ENCODE results near the gene NOC4L. TPM values are rescaled to one million over a fixed set of nuclear protein-coding genes. Genes with fewer than 3 reads are reported as not detected.

NOC4L gene
- total and polyA plus RNA-seq, 2 of the 4 experiments (the other 2 are of a cell fraction): 5.2 to 13.4 TPM

DNA sequence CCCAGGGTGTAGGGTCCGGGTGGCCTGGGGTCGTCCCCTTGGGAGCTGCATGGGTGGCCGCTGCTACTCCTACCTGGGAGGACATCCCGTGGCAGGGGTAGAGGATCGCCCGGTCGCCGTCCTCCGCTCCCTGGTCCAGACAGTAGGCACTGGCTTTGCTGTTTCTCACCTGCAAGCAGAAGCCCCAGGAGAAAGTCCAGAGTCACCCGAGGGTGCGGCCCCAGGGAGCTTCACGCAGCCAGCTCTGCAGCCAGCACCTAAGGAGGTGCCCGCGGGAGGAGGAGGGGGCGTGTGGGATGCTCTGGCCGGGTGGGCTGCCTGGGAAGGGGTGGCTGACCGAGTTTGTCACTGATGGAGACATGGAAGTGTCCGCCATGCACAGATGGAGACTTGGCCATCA, 54.8 kb downstream of the NOC4L start:
- no peaks in the 10 kb centered on the region for H3K9me1 ChIP-seq (ENCODE audit: insufficient read depth, low read length)
- peaks cover 3% of the 10 kb centered on the region for H3K9me3 ChIP-seq (ENCODE audit: control insufficient read depth, insufficient read depth, low read length)
- POLR2A ChIA-PET (ENCODE audit: unreplicated experiment): no interaction called here
- H3K4me3 ChIP-seq (ENCODE audit: insufficient read depth, low read depth, low read length): no peak overlapping the region
- TF ChIP-seq BHLHE40 (IDR thresholded peaks at IDR 0.05; ENCODE audit: low read depth, low read length) (no peak), CHD1 (IDR thresholded peaks at IDR 0.05; ENCODE audit: low read depth, low read length) (no peak), NFE2L2 (IDR thresholded peaks at IDR 0.05; ENCODE audit: low read depth, low read length) (no peak), RFX5 (IDR thresholded peaks at IDR 0.05; ENCODE audit: low read depth, low read length) (no peak), RCOR1 (IDR thresholded peaks at IDR 0.05; ENCODE audit: insufficient replicate concordance, low read length) (no peak), FOS (IDR thresholded peaks at IDR 0.05; ENCODE audit: low read depth, low read length) (no peak), MAZ (IDR thresholded peaks at IDR 0.05; ENCODE audit: borderline replicate concordance, low read depth, low read length) (no peak), MAFK (IDR thresholded peaks at IDR 0.05; ENCODE audit: low read depth, low read length) (no peak), MXI1 (IDR thresholded peaks at IDR 0.05; ENCODE audit: borderline replicate concordance, low read depth, low read length) (no peak), RAD21 (IDR thresholded peaks at IDR 0.05; ENCODE audit: low read length) (no peak), CEBPB (IDR thresholded peaks at IDR 0.05; ENCODE audit: low read depth, low read length) (no peak), SMC3 (IDR thresholded peaks at IDR 0.05; ENCODE audit: low read depth, low read length) (no peak)
- TF ChIP-seq, protein P1, sequence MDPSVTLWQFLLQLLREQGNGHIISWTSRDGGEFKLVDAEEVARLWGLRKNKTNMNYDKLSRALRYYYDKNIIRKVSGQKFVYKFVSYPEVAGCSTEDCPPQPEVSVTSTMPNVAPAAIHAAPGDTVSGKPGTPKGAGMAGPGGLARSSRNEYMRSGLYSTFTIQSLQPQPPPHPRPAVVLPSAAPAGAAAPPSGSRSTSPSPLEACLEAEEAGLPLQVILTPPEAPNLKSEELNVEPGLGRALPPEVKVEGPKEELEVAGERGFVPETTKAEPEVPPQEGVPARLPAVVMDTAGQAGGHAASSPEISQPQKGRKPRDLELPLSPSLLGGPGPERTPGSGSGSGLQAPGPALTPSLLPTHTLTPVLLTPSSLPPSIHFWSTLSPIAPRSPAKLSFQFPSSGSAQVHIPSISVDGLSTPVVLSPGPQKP (IDR thresholded peaks at IDR 0.05; ENCODE audit: borderline replicate concordance, low read depth, low read length): no peak
- TF ChIP-seq, protein P2, sequence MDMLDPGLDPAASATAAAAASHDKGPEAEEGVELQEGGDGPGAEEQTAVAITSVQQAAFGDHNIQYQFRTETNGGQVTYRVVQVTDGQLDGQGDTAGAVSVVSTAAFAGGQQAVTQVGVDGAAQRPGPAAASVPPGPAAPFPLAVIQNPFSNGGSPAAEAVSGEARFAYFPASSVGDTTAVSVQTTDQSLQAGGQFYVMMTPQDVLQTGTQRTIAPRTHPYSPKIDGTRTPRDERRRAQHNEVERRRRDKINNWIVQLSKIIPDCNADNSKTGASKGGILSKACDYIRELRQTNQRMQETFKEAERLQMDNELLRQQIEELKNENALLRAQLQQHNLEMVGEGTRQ (IDR thresholded peaks at IDR 0.05; ENCODE audit: low read depth, low read length): no peak
- TF ChIP-seq, protein P3, sequence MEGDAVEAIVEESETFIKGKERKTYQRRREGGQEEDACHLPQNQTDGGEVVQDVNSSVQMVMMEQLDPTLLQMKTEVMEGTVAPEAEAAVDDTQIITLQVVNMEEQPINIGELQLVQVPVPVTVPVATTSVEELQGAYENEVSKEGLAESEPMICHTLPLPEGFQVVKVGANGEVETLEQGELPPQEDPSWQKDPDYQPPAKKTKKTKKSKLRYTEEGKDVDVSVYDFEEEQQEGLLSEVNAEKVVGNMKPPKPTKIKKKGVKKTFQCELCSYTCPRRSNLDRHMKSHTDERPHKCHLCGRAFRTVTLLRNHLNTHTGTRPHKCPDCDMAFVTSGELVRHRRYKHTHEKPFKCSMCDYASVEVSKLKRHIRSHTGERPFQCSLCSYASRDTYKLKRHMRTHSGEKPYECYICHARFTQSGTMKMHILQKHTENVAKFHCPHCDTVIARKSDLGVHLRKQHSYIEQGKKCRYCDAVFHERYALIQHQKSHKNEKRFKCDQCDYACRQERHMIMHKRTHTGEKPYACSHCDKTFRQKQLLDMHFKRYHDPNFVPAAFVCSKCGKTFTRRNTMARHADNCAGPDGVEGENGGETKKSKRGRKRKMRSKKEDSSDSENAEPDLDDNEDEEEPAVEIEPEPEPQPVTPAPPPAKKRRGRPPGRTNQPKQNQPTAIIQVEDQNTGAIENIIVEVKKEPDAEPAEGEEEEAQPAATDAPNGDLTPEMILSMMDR (conservative IDR thresholded peaks at IDR 0.05; ENCODE audit: low read depth, low read length): no peak
- H3K27me3 ChIP-seq (ENCODE audit: control insufficient read depth, insufficient read depth, low read length): peaks cover 6% of the 10 kb centered on the region
- dilution Hi-C loops (cut with HindIII; ENCODE audit: low sequenced_read_pairs, unreplicated experiment) (no loop called here), intact Hi-C loops (cut with micrococcal nuclease) (no loop called here), in situ Hi-C loops (cut with MboI; ENCODE audit: low sequenced_read_pairs) (no loop called here)
- H3K56ac ChIP-seq (ENCODE audit: extremely low read depth, insufficient read depth, low read length): no peak overlapping the region
- no peak overlapping the region for H2AK9ac ChIP-seq (replicated peaks; ENCODE audit: low read depth, low read length, poor library complexity)
- H3K18ac ChIP-seq (ENCODE audit: low read depth, low read length): no peak overlapping the region
- H2AK5ac ChIP-seq (ENCODE audit: low read depth, low read length): no peak overlapping the region
- no peaks in the 10 kb centered on the region for H4K20me1 ChIP-seq (ENCODE audit: insufficient read depth, low read length)
- CTCF ChIA-PET: no interaction called here
- no peak overlapping the region for H4K5ac ChIP-seq (ENCODE audit: low read depth, low read length)
- no peaks in the 10 kb centered on the region for H3K79me1 ChIP-seq (ENCODE audit: low read depth in 1 of 2, low read length in 2 of 2)
- no peak overlapping the region for H4K8ac ChIP-seq (ENCODE audit: low read depth in 2 of 2, low read length in 2 of 2)
- no peak overlapping the region for H2BK5ac ChIP-seq (ENCODE audit: low read depth, low read length, poor library complexity, severe bottlenecking)
- DNase-seq (no peak), ATAC-seq (ENCODE audit: low read depth) (no peak)
- no peak overlapping the region for H3K27ac ChIP-seq (ENCODE audit: insufficient read depth, low read length)
- H2BK120ac ChIP-seq (ENCODE audit: low read depth, low read length): no peak overlapping the region
- H2BK20ac ChIP-seq (ENCODE audit: low read depth, low read length): no peak overlapping the region
- H3K9ac ChIP-seq (ENCODE audit: low read depth, low read length): no peak overlapping the region
- BruUV-seq (replicated peaks): no TSS peak
- 45% methylated on average over 7 of the region's 18 CpGs; no CpG with 5 or more reads in 1 of the 2 experiments for whole genome bisulfite sequencing, 2 experiments (ENCODE audit: extremely low coverage in 2 of 2, insufficient read length in 1 of 2)
- H3K14ac ChIP-seq (replicated peaks; ENCODE audit: low read depth, low read length): no peak overlapping the region
- no peak overlapping the region for H3K4me2 ChIP-seq (ENCODE audit: low read depth, low read length)
- H3K4ac ChIP-seq (ENCODE audit: low read depth, low read length): no peak overlapping the region
- H3K23ac ChIP-seq (ENCODE audit: low read depth, low read length): no peak overlapping the region
- H2AFZ ChIP-seq (replicated peaks; ENCODE audit: low read length, poor library complexity): peak overlapping the region; percentile 14
- H4K91ac ChIP-seq (ENCODE audit: insufficient read depth, low read depth, low read length): no peak overlapping the region
- H3K36me3 ChIP-seq (ENCODE audit: control insufficient read depth, insufficient read depth, low read length): no peaks in the 10 kb centered on the region
- no peak overlapping the region for H2BK15ac ChIP-seq (ENCODE audit: low read depth, low read length)
- H3K4me1 ChIP-seq (ENCODE audit: control insufficient read depth, insufficient read depth, low read length): no peaks in the 10 kb centered on the region
